Gastrocnemius medialis (tissue), 4 donors: ENCODE results near the gene NUP205.

ENCODE experiments used
- CTCF ChIP-seq, 5 experiments: fragments of 450-650 bp in 3 of 5; fragments of 200-600 bp in 2 of 5; sonication (generic) in 2 of 5; IDR thresholded peaks in 4 of 5; conservative IDR thresholded peaks in 1 of 5; 1 replicate in 4 of 5; 2 replicates in 1 of 5; pipeline ENCODE4 v1.5.1; 2016 to 2019; ENCODE audit warnings: antibody characterized with exemption in 5 of 5, mild to moderate bottlenecking in 3 of 5, moderate library complexity in 3 of 5
- POLR2A ChIP-seq, 2 donors: fragments of 450-650 bp; IDR thresholded peaks; one replicate each; pipeline ENCODE4 v1.6.1; 2017; ENCODE audit warnings: antibody characterized with exemption in 2 of 2, mild to moderate bottlenecking in 2 of 2, moderate library complexity in 2 of 2

DNA sequence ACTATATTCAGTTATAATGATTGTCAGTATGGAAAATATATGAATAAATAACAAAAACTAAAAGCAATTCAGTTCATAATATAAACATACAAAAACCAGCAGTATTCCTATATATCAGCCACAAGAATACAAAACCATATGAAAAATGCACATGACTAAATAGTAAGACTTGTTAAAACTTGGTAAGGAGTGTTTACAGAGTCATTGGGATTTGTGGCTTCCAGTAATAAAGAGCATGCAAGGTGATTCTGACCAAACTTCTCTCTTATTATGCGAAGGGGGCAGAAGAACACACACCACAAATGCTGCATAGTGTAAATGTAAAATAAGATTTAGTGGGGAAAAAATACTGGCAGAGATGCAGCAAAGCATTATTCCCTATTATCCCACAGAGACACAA is 39.0 kb upstream of the NUP205 start:
- no peak for TF ChIP-seq CTCF (IDR thresholded peaks at IDR 0.05 in 4 of 5, conservative IDR thresholded peaks at IDR 0.05 in 1 of 5)
- no peak for TF ChIP-seq POLR2A (IDR thresholded peaks at IDR 0.05)
